ENCODE data around the gene ADCY3. TPM values are rescaled to one million over a fixed set of nuclear protein-coding genes. Genes with fewer than 3 reads are reported as not detected.
A peak's percentile ranks its signal among the peaks of the same experiment; 100 is the strongest.

Gene ADCY3
- total and polyA plus RNA-seq, 10 of the 15 experiments (the other 5 are each of a cell fraction or from before 2014, with no cell fraction given) = 2.8 to 102 (median 50.4) TPM

GRCh38 chr2:24824966-24825882, 94.8 kb downstream of the ADCY3 start:
- WGBS (ENCODE audit: insufficient coverage, insufficient replicate concordance, low lambda C conversion rate, missing lambda C conversion rate) = 79% methylated on average over 16 of the region's 16 CpGs
- Histone ChIP-seq H3K36me3 (ENCODE audit: control insufficient read depth in 2 of 2, insufficient read depth in 2 of 2, low read length in 1 of 2) (peaks cover 19 to 28% of the 10 kb centered on the region in 2 experiments; a peak in 3 of 4 replicates), H3K4me2 (ENCODE audit: control insufficient read depth, insufficient read depth) (no peak overlapping the region), H3K9ac (ENCODE audit: control insufficient read depth, insufficient read depth, low read length) (no peak overlapping the region), H3K9me3 (replicated peaks; ENCODE audit: control insufficient read depth, insufficient read depth, low read length) (no peaks in the 10 kb centered on the region), H3K27me3 (replicated peaks in 1 of 2; ENCODE audit: control insufficient read depth in 2 of 2, insufficient read depth in 2 of 2, low read length in 1 of 2) (no peaks in the 10 kb centered on the region), H3K4me3 (no peak overlapping the region), H2AFZ (ENCODE audit: control insufficient read depth, low read depth, low read length) (no peak overlapping the region), H3K4me1 (ENCODE audit: control insufficient read depth, insufficient read depth, low read length) (no peaks in the 10 kb centered on the region; the same call in 1 of the 2 replicates), H4K20me1 (ENCODE audit: control insufficient read depth, insufficient read depth) (no peaks in the 10 kb centered on the region; the same call in 1 of the 2 replicates), H3K79me2 (ENCODE audit: control insufficient read depth, insufficient read depth, low read length) (no peaks in the 10 kb centered on the region), H3K27ac (ENCODE audit: control insufficient read depth, insufficient read depth) (no peak overlapping the region)
- RAD21 ChIA-PET (ENCODE audit: unreplicated experiment) = interaction anchor here (0.9 to 5.9 kb wide), 3 partner anchors 213 to 415 kb away, joined by 3 to 66 read pairs (median 63); no protein-coding TSS in a partner anchor
- SMC1A ChIA-PET (ENCODE audit: uncharacterized antibody, unreplicated experiment) = interaction anchor here (0.9 to 5.4 kb wide), 5 partner anchors 75 to 416 kb away, joined by 3 to 55 read pairs (median 3); no protein-coding TSS in a partner anchor
- intact Hi-C loops (cut with micrococcal nuclease; ENCODE audit: unreplicated experiment) (loop anchor here (10.0 kb wide), 1 partner anchor 310 kb away; no protein-coding TSS in a partner anchor), in situ Hi-C loops (cut with MboI) (loop anchor here (5.0 kb wide), 1 partner anchor 418 kb away; no protein-coding TSS in a partner anchor)
- TF ChIP-seq, protein P1, sequence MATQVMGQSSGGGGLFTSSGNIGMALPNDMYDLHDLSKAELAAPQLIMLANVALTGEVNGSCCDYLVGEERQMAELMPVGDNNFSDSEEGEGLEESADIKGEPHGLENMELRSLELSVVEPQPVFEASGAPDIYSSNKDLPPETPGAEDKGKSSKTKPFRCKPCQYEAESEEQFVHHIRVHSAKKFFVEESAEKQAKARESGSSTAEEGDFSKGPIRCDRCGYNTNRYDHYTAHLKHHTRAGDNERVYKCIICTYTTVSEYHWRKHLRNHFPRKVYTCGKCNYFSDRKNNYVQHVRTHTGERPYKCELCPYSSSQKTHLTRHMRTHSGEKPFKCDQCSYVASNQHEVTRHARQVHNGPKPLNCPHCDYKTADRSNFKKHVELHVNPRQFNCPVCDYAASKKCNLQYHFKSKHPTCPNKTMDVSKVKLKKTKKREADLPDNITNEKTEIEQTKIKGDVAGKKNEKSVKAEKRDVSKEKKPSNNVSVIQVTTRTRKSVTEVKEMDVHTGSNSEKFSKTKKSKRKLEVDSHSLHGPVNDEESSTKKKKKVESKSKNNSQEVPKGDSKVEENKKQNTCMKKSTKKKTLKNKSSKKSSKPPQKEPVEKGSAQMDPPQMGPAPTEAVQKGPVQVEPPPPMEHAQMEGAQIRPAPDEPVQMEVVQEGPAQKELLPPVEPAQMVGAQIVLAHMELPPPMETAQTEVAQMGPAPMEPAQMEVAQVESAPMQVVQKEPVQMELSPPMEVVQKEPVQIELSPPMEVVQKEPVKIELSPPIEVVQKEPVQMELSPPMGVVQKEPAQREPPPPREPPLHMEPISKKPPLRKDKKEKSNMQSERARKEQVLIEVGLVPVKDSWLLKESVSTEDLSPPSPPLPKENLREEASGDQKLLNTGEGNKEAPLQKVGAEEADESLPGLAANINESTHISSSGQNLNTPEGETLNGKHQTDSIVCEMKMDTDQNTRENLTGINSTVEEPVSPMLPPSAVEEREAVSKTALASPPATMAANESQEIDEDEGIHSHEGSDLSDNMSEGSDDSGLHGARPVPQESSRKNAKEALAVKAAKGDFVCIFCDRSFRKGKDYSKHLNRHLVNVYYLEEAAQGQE (IDR thresholded peaks at IDR 0.05; ENCODE audit: low read depth, low read length) = no peak
- TF ChIP-seq CTCF (IDR thresholded peaks at IDR 0.05 in 2 of 3, conservative IDR thresholded peaks at IDR 0.05 in 1 of 3; ENCODE audit: control insufficient read depth in 2 of 3, extremely low read depth in 1 of 3, insufficient read depth in 1 of 3, low read depth in 3 of 3, low read length in 3 of 3) (peak; percentile 16 to 63 (median 61); a peak in 5 of 6 replicates), PAX8 (IDR thresholded peaks at IDR 0.05) (no peak), HCFC1 (IDR thresholded peaks at IDR 0.05; ENCODE audit: low read length) (no peak), YY1 (IDR thresholded peaks at IDR 0.05; ENCODE audit: low read depth, low read length) (peak; percentile 67), RAD21 (IDR thresholded peaks at IDR 0.05; ENCODE audit: insufficient read depth, low read depth, low read length) (0 out of 2 replicates have a peak, but pooled peaks have one; percentile 1), TCF3 (IDR thresholded peaks at IDR 0.05; ENCODE audit: borderline replicate concordance, insufficient read depth, low read depth, low read length) (no peak), ZBTB33 (IDR thresholded peaks at IDR 0.05) (0 out of 2 replicates have a peak, but pooled peaks have one; percentile 57), SMARCA5 (IDR thresholded peaks at IDR 0.05) (no peak), EP300 (IDR thresholded peaks at IDR 0.05; ENCODE audit: borderline replicate concordance in 1 of 2, control insufficient read depth in 1 of 2, low read depth in 2 of 2, low read length in 2 of 2) (no peak), IKZF1 (conservative IDR thresholded peaks at IDR 0.05) (no peak), POLR2A (IDR thresholded peaks at IDR 0.05; ENCODE audit: low read depth, low read length) (no peak), YBX1 (IDR thresholded peaks at IDR 0.05) (no peak), ZNF217 (IDR thresholded peaks at IDR 0.05) (no peak)
- no TSS peak for BruUV-seq (replicated peaks)
- ATAC-seq = peak; percentile 21; the same call in 1 of the 3 replicates
- no peak for FAIRE-seq
- DNase-seq (ENCODE audit: low read depth, low spot score) = no peak
- CTCF ChIA-PET = interaction anchor here (0.8 to 7.7 kb wide), 7 partner anchors 16 to 416 kb away, joined by 3 to 124 read pairs (median 3); no protein-coding TSS in a partner anchor
- POLR2A ChIA-PET = interaction anchor here (0.6 kb wide), 1 partner anchor 211 kb away, joined by 9 read pairs; no protein-coding TSS in a partner anchor
